ENCODE results near the gene PNPLA7. TPM values are rescaled to one million over a fixed set of nuclear protein-coding genes. Genes with fewer than 3 reads are reported as not detected.

The PNPLA7 gene
- total RNA-seq, 1 donor from 2014 or later: 13.7 TPM

DNA sequence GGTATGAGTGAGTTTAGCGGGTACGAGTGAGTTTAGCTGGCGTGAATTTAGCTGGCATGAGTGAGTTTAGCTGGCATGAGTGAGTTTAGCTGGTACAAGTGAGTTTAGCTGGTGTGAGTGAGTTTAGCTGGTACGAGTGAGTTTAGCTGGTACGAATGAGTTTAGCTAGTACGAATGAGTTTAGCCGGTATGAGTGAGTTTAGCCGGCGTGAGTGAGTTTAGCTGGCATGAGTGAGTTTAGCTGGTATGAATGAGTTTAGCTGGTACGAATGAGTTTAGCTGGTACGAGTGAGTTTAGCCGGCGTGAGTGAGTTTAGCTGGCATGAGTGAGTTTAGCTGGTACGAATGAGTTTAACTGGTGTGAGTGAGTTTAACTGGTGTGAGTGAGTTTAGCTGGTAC, 41.0 kb downstream of the PNPLA7 start:
- no peak overlapping the region for H3K4me3 ChIP-seq
- H3K9me3 ChIP-seq: no peaks in the 10 kb centered on the region
- no peak overlapping the region for H3K27ac ChIP-seq
- ATAC-seq (no peak), DNase-seq (no peak)
- H3K36me3 ChIP-seq: no peaks in the 10 kb centered on the region
- intact Hi-C loops (cut with DNase I): no loop called here
- no peaks in the 10 kb centered on the region for H3K27me3 ChIP-seq
- H3K4me1 ChIP-seq: no peaks in the 10 kb centered on the region
- TF ChIP-seq, protein P1, sequence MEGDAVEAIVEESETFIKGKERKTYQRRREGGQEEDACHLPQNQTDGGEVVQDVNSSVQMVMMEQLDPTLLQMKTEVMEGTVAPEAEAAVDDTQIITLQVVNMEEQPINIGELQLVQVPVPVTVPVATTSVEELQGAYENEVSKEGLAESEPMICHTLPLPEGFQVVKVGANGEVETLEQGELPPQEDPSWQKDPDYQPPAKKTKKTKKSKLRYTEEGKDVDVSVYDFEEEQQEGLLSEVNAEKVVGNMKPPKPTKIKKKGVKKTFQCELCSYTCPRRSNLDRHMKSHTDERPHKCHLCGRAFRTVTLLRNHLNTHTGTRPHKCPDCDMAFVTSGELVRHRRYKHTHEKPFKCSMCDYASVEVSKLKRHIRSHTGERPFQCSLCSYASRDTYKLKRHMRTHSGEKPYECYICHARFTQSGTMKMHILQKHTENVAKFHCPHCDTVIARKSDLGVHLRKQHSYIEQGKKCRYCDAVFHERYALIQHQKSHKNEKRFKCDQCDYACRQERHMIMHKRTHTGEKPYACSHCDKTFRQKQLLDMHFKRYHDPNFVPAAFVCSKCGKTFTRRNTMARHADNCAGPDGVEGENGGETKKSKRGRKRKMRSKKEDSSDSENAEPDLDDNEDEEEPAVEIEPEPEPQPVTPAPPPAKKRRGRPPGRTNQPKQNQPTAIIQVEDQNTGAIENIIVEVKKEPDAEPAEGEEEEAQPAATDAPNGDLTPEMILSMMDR (IDR thresholded peaks at IDR 0.05): no peak

DNA sequence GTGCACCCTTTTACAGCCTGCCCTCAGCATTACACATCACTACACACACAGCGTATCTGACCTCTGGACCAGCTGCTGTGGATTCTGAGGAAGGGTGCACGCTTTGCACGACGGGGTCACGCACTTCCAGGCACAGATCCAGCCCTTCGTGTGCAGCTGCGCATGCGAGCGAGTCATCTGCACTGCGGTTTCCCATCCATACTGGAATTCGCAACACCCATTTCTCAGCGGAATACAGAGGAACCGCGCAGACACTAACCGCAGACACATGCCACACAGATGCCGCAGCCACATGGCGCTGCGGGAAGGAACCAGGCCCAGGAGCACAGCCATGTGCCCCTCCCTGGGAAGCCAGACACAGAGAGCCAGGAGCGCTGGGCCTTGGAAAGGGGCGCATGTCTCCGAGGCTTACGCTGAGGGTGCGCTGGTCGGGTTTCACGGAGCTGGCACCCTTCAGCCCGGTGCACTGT, 43.5 kb downstream of the PNPLA7 start:
- no peaks in the 10 kb centered on the region for H3K4me1 ChIP-seq
- TF ChIP-seq, protein P1 (IDR thresholded peaks at IDR 0.05): no peak
- no peaks in the 10 kb centered on the region for H3K27me3 ChIP-seq
- H3K9me3 ChIP-seq: no peaks in the 10 kb centered on the region
- no peak overlapping the region for H3K4me3 ChIP-seq
- intact Hi-C loops (cut with DNase I): no loop called here
- H3K36me3 ChIP-seq: no peaks in the 10 kb centered on the region
- H3K27ac ChIP-seq: no peak overlapping the region
- ATAC-seq (no peak), DNase-seq (no peak)

DNA sequence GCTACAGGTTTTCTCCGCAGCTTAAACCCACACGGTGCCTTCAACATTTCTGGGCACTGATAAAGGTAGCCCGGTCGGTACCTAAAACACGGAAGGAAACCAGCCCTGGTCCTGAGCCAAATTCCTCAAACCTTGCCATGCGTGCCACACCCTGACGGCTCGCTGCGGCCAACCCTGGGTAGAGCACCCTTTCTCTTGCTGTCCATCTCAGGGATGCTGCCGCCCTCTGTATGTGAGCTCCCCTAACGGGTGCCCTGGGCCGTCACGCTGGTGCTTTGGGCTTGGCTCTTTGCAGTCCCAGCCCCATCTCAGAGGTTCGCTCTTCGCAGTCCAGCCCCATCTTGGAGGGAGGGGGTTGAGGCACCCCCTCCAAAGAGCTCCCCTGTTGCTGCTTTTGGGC, 43.9 kb downstream of the PNPLA7 start:
- no peaks in the 10 kb centered on the region for H3K9me3 ChIP-seq
- H3K4me3 ChIP-seq: no peak overlapping the region
- TF ChIP-seq, protein P1 (IDR thresholded peaks at IDR 0.05): no peak
- no peak overlapping the region for H3K27ac ChIP-seq
- DNase-seq (no peak), ATAC-seq (peak; percentile 14)
- H3K4me1 ChIP-seq: no peaks in the 10 kb centered on the region
- no peaks in the 10 kb centered on the region for H3K36me3 ChIP-seq
- no peaks in the 10 kb centered on the region for H3K27me3 ChIP-seq
- intact Hi-C loops (cut with DNase I): no loop called here

DNA sequence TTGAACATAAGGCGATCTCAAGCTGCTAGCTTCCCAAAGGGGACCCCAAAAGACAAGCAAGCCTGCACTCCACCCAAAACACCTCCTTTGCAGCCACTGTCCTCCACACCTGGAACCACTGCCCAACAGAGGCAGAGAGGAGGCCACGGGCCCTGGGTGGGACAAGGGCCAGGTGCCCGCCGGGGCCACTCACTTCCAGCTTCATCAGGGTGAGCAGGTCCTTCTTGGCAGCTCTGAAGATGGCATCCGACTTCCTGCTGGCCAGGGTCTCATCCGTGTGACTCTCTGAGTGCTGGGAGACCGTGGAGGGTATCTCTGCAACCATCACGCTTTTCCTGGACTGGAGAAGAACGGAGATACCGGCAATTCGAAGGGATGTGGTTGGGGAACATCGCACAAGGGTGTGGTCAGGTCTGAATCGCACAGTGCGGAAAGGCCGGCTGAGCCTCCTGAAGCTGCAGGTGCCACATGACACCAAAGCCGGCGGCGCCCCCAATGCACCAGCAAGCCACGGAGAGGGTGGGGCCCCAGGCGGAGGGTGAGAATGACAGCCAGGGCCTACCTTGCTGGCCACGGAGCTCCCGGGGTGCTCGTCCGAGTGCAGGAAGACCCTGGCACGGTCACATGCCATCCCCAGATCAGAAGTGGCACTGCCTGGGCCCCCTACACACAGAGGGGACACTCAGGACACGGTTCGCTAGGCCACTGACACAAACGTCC, 44.6 kb downstream of the PNPLA7 start:
- Histone ChIP-seq H3K4me1 (no peaks in the 10 kb centered on the region), H3K27ac (no peak overlapping the region), H3K36me3 (no peaks in the 10 kb centered on the region), H3K27me3 (no peaks in the 10 kb centered on the region), H3K4me3 (no peak overlapping the region), H3K9me3 (no peaks in the 10 kb centered on the region)
- ATAC-seq: no peak
- TF ChIP-seq, protein P1 (IDR thresholded peaks at IDR 0.05): no peak
- intact Hi-C loops (cut with DNase I): no loop called here
- DNase-seq: no peak

- Histone ChIP-seq H3K4me1 (no peaks in the 10 kb centered on the region), H3K4me3 (no peak overlapping the region), H3K27me3 (no peaks in the 10 kb centered on the region), H3K27ac (no peak overlapping the region), H3K36me3 (no peaks in the 10 kb centered on the region), H3K9me3 (no peaks in the 10 kb centered on the region)
- no peak for DNase-seq
- no peak for ATAC-seq
- intact Hi-C loops (cut with DNase I): no loop called here
- TF ChIP-seq, protein P1 (IDR thresholded peaks at IDR 0.05): no peak
These were observed 45.8 kb downstream of the PNPLA7 start for GRCh38 chr9:137504432-137504777.

Data from upper lobe of right lung (tissue), 1 donor.